ENCODE measurements around the gene KLHL13.
"Not testable (repeated sequence)": the region's sequence is repeated elsewhere in the genome, so short reads cannot be mapped to it uniquely, and the experiment has no call there.

GRCh38 chrX:117930116-117930515 is 186.5 kb downstream of the KLHL13 start:
- TF ChIP-seq CTCF, POLR2A (IDR thresholded peaks at IDR 0.05): not testable (repeated sequence)

Measured in right lobe of liver (tissue), 4 donors.